ENCODE data around the gene RNF32. TPM values are rescaled to one million over a fixed set of nuclear protein-coding genes. Genes with fewer than 3 reads are reported as not detected.
A peak's percentile ranks its signal among the peaks of the same experiment; 100 is the strongest.

Gene RNF32
- total and polyA plus RNA-seq, 2 of the 13 experiments (the other 11 are each of a cell fraction or from before 2014, with no cell fraction given), result not detected

- peak; percentile 67; the same call in 1 of the 2 replicates for TF ChIP-seq ZBTB10 (CRISPR knock-in tag; IDR thresholded peaks at IDR 0.05; ENCODE audit: borderline replicate concordance)
- TF ChIP-seq SCMH1 (CRISPR knock-in tag; IDR thresholded peaks at IDR 0.05; ENCODE audit: borderline replicate concordance), result no peak
- no peak for TF ChIP-seq SOX5 (CRISPR knock-in tag; IDR thresholded peaks at IDR 0.05; ENCODE audit: borderline replicate concordance)
- TF ChIP-seq KMT2B (CRISPR knock-in tag; IDR thresholded peaks at IDR 0.05), result no peak; the same call in 1 of the 2 replicates
- no peak for TF ChIP-seq ZNF335 (CRISPR knock-in tag; IDR thresholded peaks at IDR 0.05)
- TF ChIP-seq ARID2 (CRISPR knock-in tag; IDR thresholded peaks at IDR 0.05; ENCODE audit: borderline replicate concordance), result no peak
- peak; percentile 81; the same call in 1 of the 2 replicates for TF ChIP-seq BRD4 (CRISPR knock-in tag; IDR thresholded peaks at IDR 0.05)
- TF ChIP-seq SMARCC2 (IDR thresholded peaks at IDR 0.05), result no peak
- no peak for TF ChIP-seq IRF1 (CRISPR knock-in tag; IDR thresholded peaks at IDR 0.05; ENCODE audit: low read depth)
- no peak for TF ChIP-seq MAZ (IDR thresholded peaks at IDR 0.05; ENCODE audit: borderline replicate concordance, low read depth, low read length)
- TF ChIP-seq MAZ (CRISPR knock-in tag; IDR thresholded peaks at IDR 0.05; ENCODE audit: low read depth), result peak; percentile 38; the same call in 1 of the 2 replicates
- no peak for TF ChIP-seq TCF12 (IDR thresholded peaks at IDR 0.05)
- TF ChIP-seq TCF12 (CRISPR knock-in tag; IDR thresholded peaks at IDR 0.05), result no peak
- TF ChIP-seq ZNF773 (CRISPR knock-in tag; IDR thresholded peaks at IDR 0.05; ENCODE audit: borderline replicate concordance), result 0 out of 2 replicates have a peak, but pooled peaks have one; percentile 23
- TF ChIP-seq GATA4 (IDR thresholded peaks at IDR 0.05; ENCODE audit: borderline replicate concordance, low read depth), result 0 out of 2 replicates have a peak, but pooled peaks have one; percentile 30
- TF ChIP-seq ZNF318 (CRISPR knock-in tag; IDR thresholded peaks at IDR 0.05), result no peak
- peak; percentile 81; the same call in 1 of the 2 replicates for TF ChIP-seq KDM5B (CRISPR knock-in tag; IDR thresholded peaks at IDR 0.05; ENCODE audit: borderline replicate concordance)
Observed at GRCh38 chr7:156616269-156617202, 24.0 kb upstream of the RNF32 start (continued).

All from HepG2 (cell line).